Astrocyte of the spinal cord (primary cell): ENCODE results near the gene ADSL.

Experiments
- DNase-seq: peaks from one replicate; pipeline ENCODE4 v3.0.0; 2011; ENCODE audit warnings: low read depth, low spot score
- H3K4me3 ChIP-seq: 2 replicates; pipeline ENCODE4 v1.5.1; 2011; ENCODE audit warnings: low read depth, mild to moderate bottlenecking, low read length, moderate library complexity
- in situ Hi-C: cut with HindIII; loops from 2 replicates; pipeline ENCODE4 v1.10.0; 2017; ENCODE audit warnings: low sequenced_read_pairs
- TF ChIP-seq, protein P1 (sequence below): IDR thresholded peaks from 2 replicates; pipeline ENCODE4 v1.5.1; 2012; ENCODE audit warnings: low read depth, mild to moderate bottlenecking, low read length, inconsistent platforms

ADSL gene

DNA sequence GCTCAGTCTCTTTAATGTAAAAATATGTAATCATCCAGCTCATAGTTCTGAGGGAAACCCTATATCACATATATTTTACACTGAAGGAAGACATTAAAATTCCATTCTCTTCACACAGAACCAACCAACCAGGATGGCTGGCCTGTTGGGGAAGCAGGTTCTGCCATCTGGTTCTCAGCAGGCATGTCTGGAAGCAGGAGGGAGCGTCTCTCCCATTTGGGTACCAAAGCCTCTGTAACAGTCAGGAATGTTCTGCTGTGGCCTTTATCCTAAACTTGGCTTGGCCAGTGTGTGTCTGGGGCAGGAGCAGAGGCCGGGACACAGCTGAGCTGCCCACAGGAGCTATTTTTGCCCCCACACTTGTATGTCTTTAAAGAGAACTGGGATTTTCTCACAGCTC is 53.3 kb downstream of the ADSL start:
- H3K4me3 ChIP-seq: no peak overlapping the region
- no peak for DNase-seq
- in situ Hi-C loops: no loop called here

GRCh38 chr22:40400159-40400558 is 53.9 kb downstream of the ADSL start:
- in situ Hi-C loops: no loop called here
- no peak overlapping the region for H3K4me3 ChIP-seq
- no peak for DNase-seq
- TF ChIP-seq, protein P1, sequence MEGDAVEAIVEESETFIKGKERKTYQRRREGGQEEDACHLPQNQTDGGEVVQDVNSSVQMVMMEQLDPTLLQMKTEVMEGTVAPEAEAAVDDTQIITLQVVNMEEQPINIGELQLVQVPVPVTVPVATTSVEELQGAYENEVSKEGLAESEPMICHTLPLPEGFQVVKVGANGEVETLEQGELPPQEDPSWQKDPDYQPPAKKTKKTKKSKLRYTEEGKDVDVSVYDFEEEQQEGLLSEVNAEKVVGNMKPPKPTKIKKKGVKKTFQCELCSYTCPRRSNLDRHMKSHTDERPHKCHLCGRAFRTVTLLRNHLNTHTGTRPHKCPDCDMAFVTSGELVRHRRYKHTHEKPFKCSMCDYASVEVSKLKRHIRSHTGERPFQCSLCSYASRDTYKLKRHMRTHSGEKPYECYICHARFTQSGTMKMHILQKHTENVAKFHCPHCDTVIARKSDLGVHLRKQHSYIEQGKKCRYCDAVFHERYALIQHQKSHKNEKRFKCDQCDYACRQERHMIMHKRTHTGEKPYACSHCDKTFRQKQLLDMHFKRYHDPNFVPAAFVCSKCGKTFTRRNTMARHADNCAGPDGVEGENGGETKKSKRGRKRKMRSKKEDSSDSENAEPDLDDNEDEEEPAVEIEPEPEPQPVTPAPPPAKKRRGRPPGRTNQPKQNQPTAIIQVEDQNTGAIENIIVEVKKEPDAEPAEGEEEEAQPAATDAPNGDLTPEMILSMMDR: no peak

More for the DNA sequence above, 53.3 kb downstream of the ADSL start:
- TF ChIP-seq, protein P1: no peak

DNA sequence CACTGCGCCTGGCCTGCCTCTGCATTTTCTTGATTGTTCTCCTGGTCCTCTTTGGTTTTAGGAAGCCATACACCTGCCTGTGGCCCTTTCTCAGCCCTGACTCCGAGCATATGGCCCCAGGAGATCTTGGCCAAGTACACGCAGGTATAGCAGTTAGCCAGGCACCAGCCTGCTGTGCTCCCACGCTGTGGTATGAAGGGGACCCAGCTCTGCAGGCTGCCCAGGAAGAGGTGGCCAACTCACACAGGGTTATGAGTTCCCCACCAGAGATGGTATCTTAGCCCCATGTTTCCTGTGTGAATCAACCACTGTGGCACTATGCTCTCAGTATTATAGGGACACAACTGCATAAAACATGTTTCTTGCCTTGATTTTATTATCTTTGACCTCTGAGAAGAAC is 55.2 kb downstream of the ADSL start:
- DNase-seq: no peak
- in situ Hi-C loops: no loop called here
- TF ChIP-seq, protein P1: no peak
- H3K4me3 ChIP-seq: no peak overlapping the region

DNA sequence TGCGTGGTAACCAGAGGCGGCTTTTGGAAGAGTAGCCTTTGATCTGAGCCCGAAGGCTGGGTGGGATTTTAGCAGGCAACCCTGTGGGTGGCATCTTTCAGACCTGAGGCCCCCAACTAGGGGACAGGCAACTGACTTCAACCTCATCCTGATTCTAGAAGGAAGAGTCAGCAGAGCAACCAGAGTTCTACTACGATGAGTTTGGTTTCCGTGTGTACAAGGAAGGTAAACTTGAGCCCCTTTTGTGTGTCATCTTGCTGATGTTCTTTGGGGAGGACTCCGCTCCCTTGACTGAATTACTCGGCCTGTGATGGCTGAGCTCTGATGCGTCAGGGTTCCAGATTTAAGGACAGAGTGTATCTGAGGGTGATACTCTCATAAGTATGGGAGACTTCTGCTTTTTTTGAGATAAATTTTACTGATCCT is 55.7 kb downstream of the ADSL start:
- no peak for DNase-seq
- TF ChIP-seq, protein P1: no peak
- in situ Hi-C loops: no loop called here
- no peak overlapping the region for H3K4me3 ChIP-seq

- no peak for DNase-seq
- in situ Hi-C loops: no loop called here
- TF ChIP-seq, protein P1: no peak
- H3K4me3 ChIP-seq: no peak overlapping the region
Measured at GRCh38 chr22:40403141-40403540, 56.8 kb downstream of the ADSL start.

GRCh38 chr22:40403651-40404050 is 57.4 kb downstream of the ADSL start:
- in situ Hi-C loops: no loop called here
- H3K4me3 ChIP-seq: no peak overlapping the region
- TF ChIP-seq, protein P1: no peak
- no peak for DNase-seq
